ENCODE measurements around the gene ARHGAP4. TPM values are rescaled to one million over a fixed set of nuclear protein-coding genes. Genes with fewer than 3 reads are reported as not detected.
A peak's percentile ranks its signal among the peaks of the same experiment; 100 is the strongest.

The ARHGAP4 gene
- total and polyA plus RNA-seq, 2 donors (not counting 3 experiments of a cell fraction or from before 2014, with no cell fraction given), result 20.9 to 33.3 TPM

DNA sequence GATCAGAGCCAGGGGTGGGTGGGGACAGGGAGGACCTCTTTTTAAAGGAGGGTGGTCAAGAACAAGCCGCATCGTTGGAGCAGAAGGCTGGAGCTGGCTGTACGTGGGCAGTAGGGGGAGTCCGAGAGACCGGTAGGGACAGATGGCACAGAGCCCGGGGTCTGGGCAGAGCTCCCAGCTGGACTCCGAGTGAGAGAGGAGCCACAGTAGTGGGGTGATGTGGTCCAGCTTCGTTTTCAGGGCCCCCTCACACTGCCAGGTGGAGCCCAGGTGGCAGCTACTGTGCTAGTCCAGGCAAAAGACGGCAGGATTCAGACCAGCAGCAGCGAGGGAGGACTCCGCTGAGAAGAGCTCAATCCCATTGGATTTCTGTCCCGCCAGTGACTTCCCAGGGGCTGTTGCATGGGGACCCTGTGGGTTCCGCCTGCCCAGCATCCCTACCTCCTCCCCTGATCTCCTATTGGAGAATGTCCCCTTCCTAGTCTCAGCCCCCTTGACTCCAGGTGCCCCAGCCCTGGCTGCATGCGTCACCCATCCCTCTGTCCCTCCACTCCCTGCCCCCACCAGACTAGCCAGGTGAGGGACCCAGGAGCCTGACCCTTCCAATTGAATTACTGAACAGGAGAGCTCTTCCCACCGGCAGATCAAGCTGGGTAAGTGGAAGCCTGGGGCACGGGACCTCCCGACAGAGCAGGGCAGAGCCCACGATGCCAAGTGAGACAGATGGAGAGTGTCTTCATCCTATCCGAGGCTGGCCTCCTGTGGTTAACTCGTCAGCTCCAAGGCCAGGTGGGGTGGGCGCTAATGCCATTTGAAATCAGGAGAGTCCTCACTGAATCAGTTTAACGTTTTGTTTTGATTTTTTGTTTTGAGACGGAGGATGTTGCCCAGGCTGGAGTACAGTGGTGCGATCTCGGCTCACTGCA lies 2.9 kb downstream of the ARHGAP4 start:
- POLR2A ChIA-PET, result interaction anchor here (1.2 kb wide), 1 partner anchor 12 kb away, joined by 3 read pairs; the partner anchor contains the start of gene NAA10

More for the DNA sequence above, 2.9 kb downstream of the ARHGAP4 start:
- FAIRE-seq (peak; percentile 87), DNase-seq (ENCODE audit: low read depth, low spot score) (peak; percentile 58)
- dilution Hi-C loops (cut with MboI; ENCODE audit: extremely low pct_ligation_motif_present, low sequenced_read_pairs), result no loop called here
- Histone ChIP-seq H4K20me1 (replicated peaks; ENCODE audit: control insufficient read depth, extremely low read depth, insufficient read depth, low read length) (no peaks in the 10 kb centered on the region), H3K9ac (replicated peaks; ENCODE audit: extremely low read depth, insufficient read depth, low read length) (no peak overlapping the region), H2AFZ (ENCODE audit: low read depth, low read length) (no peak overlapping the region), H3K4me1 (ENCODE audit: control insufficient read depth, extremely low read depth, insufficient read depth, low read length) (peaks cover 45% of the 10 kb centered on the region), H3K27me3 (ENCODE audit: control insufficient read depth in 2 of 2, insufficient read depth in 2 of 2, low read length in 2 of 2) (no peaks in the 10 kb centered on the region), H3K36me3 (ENCODE audit: control insufficient read depth in 2 of 2, extremely low read depth in 1 of 2, insufficient read depth in 2 of 2, low read length in 2 of 2) (peaks cover 0 to 3% of the 10 kb centered on the region in 2 experiments), H3K79me2 (ENCODE audit: control insufficient read depth, insufficient read depth, low read length) (peaks cover 2% of the 10 kb centered on the region), H3K9me1 (replicated peaks; ENCODE audit: control insufficient read depth, extremely low read depth, insufficient read depth, low read length) (no peaks in the 10 kb centered on the region), H3K4me2 (ENCODE audit: insufficient read depth, low read length) (no peak overlapping the region), H3K4me3 (replicated peaks in 1 of 3; ENCODE audit: insufficient read depth in 1 of 3, low read depth in 1 of 3, low read length in 3 of 3) (no peak overlapping the region), H3K9me3 (replicated peaks; ENCODE audit: control insufficient read depth, insufficient read depth, low read length) (no peaks in the 10 kb centered on the region), H3K27ac (ENCODE audit: insufficient read depth, low read depth, low read length) (no peak overlapping the region)
- CTCF ChIA-PET, result interaction anchor here (0.7 to 9.0 kb wide), 15 partner anchors 11 to 179 kb away, joined by 3 to 253 read pairs (median 5); partner anchors contain the start of genes IDH3G, NAA10, PLXNB3 and RENBP
- intact Hi-C loops (cut with micrococcal nuclease), result no loop called here
- no peak for TF ChIP-seq EZH2 (IDR thresholded peaks at IDR 0.05; ENCODE audit: borderline replicate concordance, low read depth, low read length, severe bottlenecking)
- TF ChIP-seq, protein P1, sequence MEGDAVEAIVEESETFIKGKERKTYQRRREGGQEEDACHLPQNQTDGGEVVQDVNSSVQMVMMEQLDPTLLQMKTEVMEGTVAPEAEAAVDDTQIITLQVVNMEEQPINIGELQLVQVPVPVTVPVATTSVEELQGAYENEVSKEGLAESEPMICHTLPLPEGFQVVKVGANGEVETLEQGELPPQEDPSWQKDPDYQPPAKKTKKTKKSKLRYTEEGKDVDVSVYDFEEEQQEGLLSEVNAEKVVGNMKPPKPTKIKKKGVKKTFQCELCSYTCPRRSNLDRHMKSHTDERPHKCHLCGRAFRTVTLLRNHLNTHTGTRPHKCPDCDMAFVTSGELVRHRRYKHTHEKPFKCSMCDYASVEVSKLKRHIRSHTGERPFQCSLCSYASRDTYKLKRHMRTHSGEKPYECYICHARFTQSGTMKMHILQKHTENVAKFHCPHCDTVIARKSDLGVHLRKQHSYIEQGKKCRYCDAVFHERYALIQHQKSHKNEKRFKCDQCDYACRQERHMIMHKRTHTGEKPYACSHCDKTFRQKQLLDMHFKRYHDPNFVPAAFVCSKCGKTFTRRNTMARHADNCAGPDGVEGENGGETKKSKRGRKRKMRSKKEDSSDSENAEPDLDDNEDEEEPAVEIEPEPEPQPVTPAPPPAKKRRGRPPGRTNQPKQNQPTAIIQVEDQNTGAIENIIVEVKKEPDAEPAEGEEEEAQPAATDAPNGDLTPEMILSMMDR (IDR thresholded peaks at IDR 0.05; ENCODE audit: extremely low read depth in 1 of 2, insufficient read depth in 1 of 2, low read depth in 1 of 2, low read length in 2 of 2), result peak; percentile 32 to 72
- no peak for TF ChIP-seq GATA2 (IDR thresholded peaks at IDR 0.05; ENCODE audit: insufficient read depth, insufficient read length, low read depth, low read length)
- TF ChIP-seq POLR2AphosphoS5 (IDR thresholded peaks at IDR 0.05; ENCODE audit: insufficient read depth, low read depth, low read length), result no peak
- no TSS peak for BruUV-seq (replicated peaks)

Measured in endothelial cell of umbilical vein (primary cell).